ENCODE measurements around the gene USP54.

DNA sequence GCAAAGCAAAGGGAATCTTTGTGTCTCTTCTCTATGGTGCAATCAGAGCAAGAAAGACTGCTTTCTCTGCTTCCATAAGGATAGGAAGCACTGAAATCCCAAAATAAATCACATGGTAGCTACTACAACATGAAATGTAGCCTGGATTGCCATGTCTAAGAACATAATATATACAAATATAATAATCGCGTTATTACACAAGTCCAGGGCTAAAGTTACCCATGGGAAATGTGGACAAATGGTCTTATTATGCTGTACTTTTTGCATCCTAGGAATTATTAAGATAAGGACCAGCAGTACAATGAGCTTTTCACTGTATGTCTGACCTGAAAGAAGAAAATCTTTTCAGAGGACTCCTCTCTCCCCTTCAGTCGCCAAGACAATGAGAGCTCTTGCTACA, 71.8 kb downstream of the USP54 start:
- TF ChIP-seq CTCF (conservative IDR thresholded peaks at IDR 0.05) (no peak), ZFX (IDR thresholded peaks at IDR 0.05) (no peak)

Measured in C4-2B (cell line).